WTC11 (cell line): ENCODE measurements around the gene GPER1. TPM values are rescaled to one million over a fixed set of nuclear protein-coding genes. Genes with fewer than 3 reads are reported as not detected.

Experiments
- ATAC-seq: fragments of 200-7000 bp; cut with Tn5 transposase; 2 replicates; pipeline ENCODE4 v1.10.0; 2021; ENCODE audit warnings: mild to moderate bottlenecking, moderate library complexity
- CTCF ChIA-PET: fragments of 300-600 bp; sonication (Branson Sonifier 250); formaldehyde crosslinking; loops from one replicate; lab custom pipeline; 2021; ENCODE audit warnings: antibody characterized with exemption; lab: Charles Lee
- POLR2A ChIA-PET: fragments of 350-600 bp; sonication (Branson Sonifier 250); formaldehyde crosslinking; loops from one replicate; lab custom pipeline; 2021; ENCODE audit warnings: antibody characterized with exemption; lab: Charles Lee
- DNase-seq: peaks from one replicate; pipeline ENCODE4 v3.0.0; 2021; ENCODE audit warnings: low spot score
- H3K27ac Mint-ChIP-seq: 2 replicates; pipeline ENCODE4 v1.8.0; 2021; ENCODE audit warnings: mixed read lengths
- H3K27me3 Mint-ChIP-seq: 2 replicates; pipeline ENCODE4 v1.8.0; 2021; ENCODE audit warnings: low read depth, mild to moderate bottlenecking, moderate library complexity, mixed read lengths
- H3K36me3 Mint-ChIP-seq: 2 replicates; pipeline ENCODE4 v1.8.0; 2021; ENCODE audit warnings: mixed read lengths
- H3K4me1 Mint-ChIP-seq: 2 replicates; pipeline ENCODE4 v1.8.0; 2022; ENCODE audit warnings: mixed read lengths
- H3K4me3 Mint-ChIP-seq: 2 replicates; pipeline ENCODE4 v1.8.0; 2021; ENCODE audit warnings: mild to moderate bottlenecking, moderate library complexity, mixed read lengths
- H3K9me3 Mint-ChIP-seq: 2 replicates; pipeline ENCODE4 v1.8.0; 2021; ENCODE audit warnings: mixed read lengths
- CBFB ChIP-seq: sonication (generic); formaldehyde crosslinking; IDR thresholded peaks from 2 replicates; pipeline ENCODE4 v1.8.1; 2022; ENCODE audit warnings: mild to moderate bottlenecking, low read depth, missing genetic modification reagents
- CREB1 ChIP-seq: sonication (generic); formaldehyde crosslinking; IDR thresholded peaks from 2 replicates; pipeline ENCODE4 v1.8.0; 2023; ENCODE audit warnings: mild to moderate bottlenecking, missing genetic modification reagents
- ESRRA ChIP-seq: sonication (generic); formaldehyde crosslinking; IDR thresholded peaks from 2 replicates; pipeline ENCODE4 v1.8.1; 2022; ENCODE audit warnings: mild to moderate bottlenecking, missing genetic modification reagents, borderline replicate concordance
- ETV6 ChIP-seq: sonication (generic); formaldehyde crosslinking; IDR thresholded peaks from 2 replicates; pipeline ENCODE4 v1.8.1; 2022; ENCODE audit warnings: mild to moderate bottlenecking, missing genetic modification reagents
- FOXJ3 ChIP-seq: sonication (generic); formaldehyde crosslinking; IDR thresholded peaks from 2 replicates; pipeline ENCODE4 v1.9.0; 2021; ENCODE audit warnings: missing genetic modification reagents, mild to moderate bottlenecking, borderline replicate concordance
- HMGA2 ChIP-seq: fragments of 250-450 bp; sonication (Bioruptor Pico); IDR thresholded peaks from 2 replicates; pipeline ENCODE4 v1.4.0; 2021; ENCODE audit warnings: mild to moderate bottlenecking, moderate library complexity
- JUN ChIP-seq: sonication (generic); formaldehyde crosslinking; IDR thresholded peaks from 2 replicates; pipeline ENCODE4 v1.8.0; 2023; ENCODE audit warnings: mild to moderate bottlenecking, missing genetic modification reagents
- MYBL2 ChIP-seq: sonication (generic); formaldehyde crosslinking; IDR thresholded peaks from 2 replicates; pipeline ENCODE4 v1.8.1; 2023; ENCODE audit warnings: mild to moderate bottlenecking, moderate library complexity, missing genetic modification reagents
- PRRX2 ChIP-seq: fragments of 250-450 bp; sonication (Bioruptor Pico); IDR thresholded peaks from 2 replicates; pipeline ENCODE4 v1.8.0; 2021; ENCODE audit warnings: mild to moderate bottlenecking
- SMAD4 ChIP-seq: sonication (generic); formaldehyde crosslinking; IDR thresholded peaks from 2 replicates; pipeline ENCODE4 v1.8.0; 2022; ENCODE audit warnings: mild to moderate bottlenecking, missing genetic modification reagents
- SOX15 ChIP-seq: fragments of 250-450 bp; sonication (Bioruptor Pico); IDR thresholded peaks from 2 replicates; pipeline ENCODE4 v1.9.0; 2021; ENCODE audit warnings: mild to moderate bottlenecking
- TCF7 ChIP-seq: sonication (generic); formaldehyde crosslinking; IDR thresholded peaks from 2 replicates; pipeline ENCODE4 v1.8.0; 2022; ENCODE audit warnings: mild to moderate bottlenecking, low read depth, missing genetic modification reagents, moderate library complexity
- TP53 ChIP-seq: sonication (generic); formaldehyde crosslinking; IDR thresholded peaks from 2 replicates; pipeline ENCODE4 v1.8.1; 2023; ENCODE audit warnings: mild to moderate bottlenecking, missing genetic modification reagents
- ZNF317 ChIP-seq: sonication (generic); formaldehyde crosslinking; IDR thresholded peaks from 2 replicates; pipeline ENCODE4 v1.8.1; 2023; ENCODE audit warnings: low read depth, mild to moderate bottlenecking, moderate library complexity, missing genetic modification reagents, borderline replicate concordance
- total RNA-seq: library from RNA; stranded (reverse); gene quantifications from 3 replicates; pipeline ENCODE4 v1.2.3, GENCODE V29; 2021
- TF ChIP-seq, protein P1 (sequence below): sonication (generic); formaldehyde crosslinking; conservative IDR thresholded peaks from 2 replicates; pipeline ENCODE4 v1.8.1; 2023; ENCODE audit warnings: mild to moderate bottlenecking, low read depth, missing genetic modification reagents, moderate library complexity
- TF ChIP-seq, protein P2 (sequence below): sonication (generic); formaldehyde crosslinking; IDR thresholded peaks from 2 replicates; pipeline ENCODE4 v1.8.1; 2023; ENCODE audit warnings: mild to moderate bottlenecking, missing genetic modification reagents, borderline replicate concordance
- TF ChIP-seq, protein P3 (sequence below): fragments of 250-450 bp; sonication (Bioruptor Pico); IDR thresholded peaks from 2 replicates; pipeline ENCODE4 v2.1.2; 2022; ENCODE audit warnings: mild to moderate bottlenecking, moderate library complexity
- TF ChIP-seq, protein P4 (sequence below): fragments of 250-450 bp; sonication (Bioruptor Pico); IDR thresholded peaks from 2 replicates; pipeline ENCODE4 v1.9.0; 2021; ENCODE audit warnings: mild to moderate bottlenecking
- TF ChIP-seq, protein P5 (sequence below): sonication (generic); formaldehyde crosslinking; IDR thresholded peaks from 2 replicates; pipeline ENCODE4 v1.8.1; 2023; ENCODE audit warnings: mild to moderate bottlenecking, missing genetic modification reagents, moderate library complexity

The GPER1 gene
- total RNA-seq, 1 experiment from 2014 or later: 0.28 TPM

DNA sequence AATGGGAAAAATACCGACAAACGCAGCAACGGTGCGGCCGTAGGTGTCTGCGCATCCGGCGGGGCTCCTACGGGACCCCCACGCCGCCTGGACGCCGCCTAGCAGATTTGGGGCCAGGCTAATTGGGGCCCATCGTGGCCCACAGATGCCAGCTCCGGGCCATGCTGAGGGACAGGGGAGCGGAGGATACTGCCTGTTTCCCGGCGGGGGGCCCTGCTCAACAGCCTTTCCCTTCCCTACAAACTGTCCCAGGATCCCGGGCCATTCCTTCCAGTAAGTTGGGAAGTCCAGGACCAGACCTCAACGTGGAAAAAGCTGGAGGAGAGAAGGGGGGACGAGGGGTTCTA is 21.7 kb upstream of the GPER1 start (continued):
- TF ChIP-seq, protein P1, sequence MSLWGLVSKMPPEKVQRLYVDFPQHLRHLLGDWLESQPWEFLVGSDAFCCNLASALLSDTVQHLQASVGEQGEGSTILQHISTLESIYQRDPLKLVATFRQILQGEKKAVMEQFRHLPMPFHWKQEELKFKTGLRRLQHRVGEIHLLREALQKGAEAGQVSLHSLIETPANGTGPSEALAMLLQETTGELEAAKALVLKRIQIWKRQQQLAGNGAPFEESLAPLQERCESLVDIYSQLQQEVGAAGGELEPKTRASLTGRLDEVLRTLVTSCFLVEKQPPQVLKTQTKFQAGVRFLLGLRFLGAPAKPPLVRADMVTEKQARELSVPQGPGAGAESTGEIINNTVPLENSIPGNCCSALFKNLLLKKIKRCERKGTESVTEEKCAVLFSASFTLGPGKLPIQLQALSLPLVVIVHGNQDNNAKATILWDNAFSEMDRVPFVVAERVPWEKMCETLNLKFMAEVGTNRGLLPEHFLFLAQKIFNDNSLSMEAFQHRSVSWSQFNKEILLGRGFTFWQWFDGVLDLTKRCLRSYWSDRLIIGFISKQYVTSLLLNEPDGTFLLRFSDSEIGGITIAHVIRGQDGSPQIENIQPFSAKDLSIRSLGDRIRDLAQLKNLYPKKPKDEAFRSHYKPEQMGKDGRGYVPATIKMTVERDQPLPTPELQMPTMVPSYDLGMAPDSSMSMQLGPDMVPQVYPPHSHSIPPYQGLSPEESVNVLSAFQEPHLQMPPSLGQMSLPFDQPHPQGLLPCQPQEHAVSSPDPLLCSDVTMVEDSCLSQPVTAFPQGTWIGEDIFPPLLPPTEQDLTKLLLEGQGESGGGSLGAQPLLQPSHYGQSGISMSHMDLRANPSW (CRISPR knock-in tag): no peak

DNA sequence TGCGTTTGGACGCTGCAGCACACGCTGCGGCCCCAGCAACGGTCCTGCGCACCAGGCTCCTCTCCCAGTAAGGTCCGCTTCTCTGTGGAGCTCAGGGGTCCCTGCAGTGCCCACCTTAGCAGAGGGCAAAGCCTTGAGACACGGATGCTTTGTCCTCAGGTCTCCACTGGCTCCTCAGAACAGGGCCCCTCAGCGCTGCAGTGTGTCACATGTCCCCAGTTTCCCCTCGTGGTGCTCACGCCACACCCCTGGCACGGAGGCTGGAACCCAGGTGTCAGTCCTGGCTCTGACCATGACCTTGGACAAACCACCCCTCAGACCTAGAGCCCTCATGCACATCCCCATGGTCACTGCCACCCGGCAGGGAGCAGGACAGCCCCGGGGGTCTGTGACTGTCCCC is 19.9 kb upstream of the GPER1 start:
- POLR2A ChIA-PET: no interaction called here
- Mint-ChIP-seq H3K27me3 (no peaks in the 10 kb centered on the region), H3K9me3 (peaks cover 10% of the 10 kb centered on the region)

DNA sequence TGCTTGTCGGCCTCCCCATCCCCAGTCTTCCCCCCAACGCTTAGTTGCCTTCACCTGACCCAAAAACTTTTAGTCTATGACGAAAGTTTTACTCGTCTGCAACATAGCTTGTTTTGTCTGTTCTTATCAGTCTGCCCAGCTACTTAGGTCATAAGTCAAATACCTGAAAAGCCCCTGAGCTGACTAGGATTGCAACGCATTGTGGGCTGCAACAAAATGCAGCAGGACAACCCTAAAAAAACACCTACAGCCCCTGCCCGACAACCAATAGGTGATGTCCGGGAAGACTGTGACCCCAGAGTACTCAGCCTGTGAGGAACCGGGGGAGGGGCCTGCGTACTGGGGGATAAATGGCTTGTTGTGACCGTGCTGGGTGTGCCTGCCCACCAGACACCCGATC is 19.3 kb upstream of the GPER1 start:
- ATAC-seq: no peak
- CTCF ChIA-PET: interaction anchor here (2.3 kb wide), 1 partner anchor 75 kb away, joined by 13 read pairs; no protein-coding TSS in a partner anchor
- TF ChIP-seq, protein P2, sequence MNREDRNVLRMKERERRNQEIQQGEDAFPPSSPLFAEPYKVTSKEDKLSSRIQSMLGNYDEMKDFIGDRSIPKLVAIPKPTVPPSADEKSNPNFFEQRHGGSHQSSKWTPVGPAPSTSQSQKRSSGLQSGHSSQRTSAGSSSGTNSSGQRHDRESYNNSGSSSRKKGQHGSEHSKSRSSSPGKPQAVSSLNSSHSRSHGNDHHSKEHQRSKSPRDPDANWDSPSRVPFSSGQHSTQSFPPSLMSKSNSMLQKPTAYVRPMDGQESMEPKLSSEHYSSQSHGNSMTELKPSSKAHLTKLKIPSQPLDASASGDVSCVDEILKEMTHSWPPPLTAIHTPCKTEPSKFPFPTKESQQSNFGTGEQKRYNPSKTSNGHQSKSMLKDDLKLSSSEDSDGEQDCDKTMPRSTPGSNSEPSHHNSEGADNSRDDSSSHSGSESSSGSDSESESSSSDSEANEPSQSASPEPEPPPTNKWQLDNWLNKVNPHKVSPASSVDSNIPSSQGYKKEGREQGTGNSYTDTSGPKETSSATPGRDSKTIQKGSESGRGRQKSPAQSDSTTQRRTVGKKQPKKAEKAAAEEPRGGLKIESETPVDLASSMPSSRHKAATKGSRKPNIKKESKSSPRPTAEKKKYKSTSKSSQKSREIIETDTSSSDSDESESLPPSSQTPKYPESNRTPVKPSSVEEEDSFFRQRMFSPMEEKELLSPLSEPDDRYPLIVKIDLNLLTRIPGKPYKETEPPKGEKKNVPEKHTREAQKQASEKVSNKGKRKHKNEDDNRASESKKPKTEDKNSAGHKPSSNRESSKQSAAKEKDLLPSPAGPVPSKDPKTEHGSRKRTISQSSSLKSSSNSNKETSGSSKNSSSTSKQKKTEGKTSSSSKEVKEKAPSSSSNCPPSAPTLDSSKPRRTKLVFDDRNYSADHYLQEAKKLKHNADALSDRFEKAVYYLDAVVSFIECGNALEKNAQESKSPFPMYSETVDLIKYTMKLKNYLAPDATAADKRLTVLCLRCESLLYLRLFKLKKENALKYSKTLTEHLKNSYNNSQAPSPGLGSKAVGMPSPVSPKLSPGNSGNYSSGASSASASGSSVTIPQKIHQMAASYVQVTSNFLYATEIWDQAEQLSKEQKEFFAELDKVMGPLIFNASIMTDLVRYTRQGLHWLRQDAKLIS: no peak
- TF ChIP-seq ZNF317 (CRISPR knock-in tag) (no peak), ESRRA (CRISPR knock-in tag) (no peak), ETV6 (CRISPR knock-in tag) (no peak), TCF7 (no peak), CREB1 (CRISPR knock-in tag) (no peak), SMAD4 (CRISPR knock-in tag) (no peak), TP53 (no peak), HMGA2 (no peak), SOX15 (CRISPR knock-in tag) (no peak), JUN (no peak), CBFB (CRISPR knock-in tag) (no peak)
- TF ChIP-seq, protein P3, sequence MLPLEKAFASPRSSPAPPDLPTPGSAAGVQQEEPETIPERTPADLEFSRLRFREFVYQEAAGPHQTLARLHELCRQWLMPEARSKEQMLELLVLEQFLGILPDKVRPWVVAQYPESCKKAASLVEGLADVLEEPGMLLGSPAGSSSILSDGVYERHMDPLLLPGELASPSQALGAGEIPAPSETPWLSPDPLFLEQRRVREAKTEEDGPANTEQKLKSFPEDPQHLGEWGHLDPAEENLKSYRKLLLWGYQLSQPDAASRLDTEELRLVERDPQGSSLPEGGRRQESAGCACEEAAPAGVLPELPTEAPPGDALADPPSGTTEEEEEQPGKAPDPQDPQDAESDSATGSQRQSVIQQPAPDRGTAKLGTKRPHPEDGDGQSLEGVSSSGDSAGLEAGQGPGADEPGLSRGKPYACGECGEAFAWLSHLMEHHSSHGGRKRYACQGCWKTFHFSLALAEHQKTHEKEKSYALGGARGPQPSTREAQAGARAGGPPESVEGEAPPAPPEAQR (CRISPR knock-in tag): no peak
- TF ChIP-seq, protein P4, sequence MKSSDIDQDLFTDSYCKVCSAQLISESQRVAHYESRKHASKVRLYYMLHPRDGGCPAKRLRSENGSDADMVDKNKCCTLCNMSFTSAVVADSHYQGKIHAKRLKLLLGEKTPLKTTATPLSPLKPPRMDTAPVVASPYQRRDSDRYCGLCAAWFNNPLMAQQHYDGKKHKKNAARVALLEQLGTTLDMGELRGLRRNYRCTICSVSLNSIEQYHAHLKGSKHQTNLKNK (CRISPR knock-in tag): no peak
- POLR2A ChIA-PET: no interaction called here
- Mint-ChIP-seq H3K36me3 (peaks cover 8% of the 10 kb centered on the region; the same call in 1 of the 2 replicates), H3K27me3 (no peaks in the 10 kb centered on the region), H3K9me3 (peaks cover 10% of the 10 kb centered on the region), H3K4me1 (no peaks in the 10 kb centered on the region), H3K27ac (no peak overlapping the region), H3K4me3 (no peak overlapping the region)
- no peak for DNase-seq

More for the DNA sequence above, 19.9 kb upstream of the GPER1 start:
- no peaks in the 10 kb centered on the region for H3K4me1 Mint-ChIP-seq
- TF ChIP-seq CREB1 (CRISPR knock-in tag) (no peak), FOXJ3 (no peak), PRRX2 (CRISPR knock-in tag) (no peak), MYBL2 (CRISPR knock-in tag) (no peak), CBFB (CRISPR knock-in tag) (no peak)
- TF ChIP-seq, protein P5, sequence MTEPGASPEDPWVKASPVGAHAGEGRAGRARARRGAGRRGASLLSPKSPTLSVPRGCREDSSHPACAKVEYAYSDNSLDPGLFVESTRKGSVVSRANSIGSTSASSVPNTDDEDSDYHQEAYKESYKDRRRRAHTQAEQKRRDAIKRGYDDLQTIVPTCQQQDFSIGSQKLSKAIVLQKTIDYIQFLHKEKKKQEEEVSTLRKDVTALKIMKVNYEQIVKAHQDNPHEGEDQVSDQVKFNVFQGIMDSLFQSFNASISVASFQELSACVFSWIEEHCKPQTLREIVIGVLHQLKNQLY: no peak
- TF ChIP-seq, all 79 proteins: peak for 0
- ATAC-seq (no peak), DNase-seq (no peak)
- Mint-ChIP-seq H3K27ac (no peak overlapping the region), H3K4me3 (no peak overlapping the region), H3K36me3 (peaks cover 8% of the 10 kb centered on the region; the same call in 1 of the 2 replicates)
- CTCF ChIA-PET: interaction anchor here (0.6 to 2.3 kb wide), 2 partner anchors 74 to 119 kb away, joined by 3 to 13 read pairs; no protein-coding TSS in a partner anchor
